SIG-M5 treated with dmso at 0.1 percent for 504 hours (cell line): Measurements from ENCODE around the gene SCAMP1.
A peak's percentile ranks its signal among the peaks of the same experiment; 100 is the strongest.
"Not testable (repeated sequence)": the region's sequence is repeated elsewhere in the genome, so short reads cannot be mapped to it uniquely, and the experiment has no call there.

Experiments used
- DNase-seq: peaks from one replicate; lab custom pipeline; 2025; ENCODE audit not compliant: unreplicated experiment; lab: John Stamatoyannopoulos, UW

SCAMP1 gene

GRCh38 chr5:78360924-78361630, 660 bp downstream of the SCAMP1 start:
- peak; percentile 57 for DNase-seq

- DNase-seq, result peak; percentile 89
Measured at GRCh38 chr5:78361631-78361993, 1.2 kb downstream of the SCAMP1 start.

GRCh38 chr5:78362220-78362619, 1.8 kb downstream of the SCAMP1 start:
- no peak for DNase-seq

- DNase-seq, result no peak
Measured at GRCh38 chr5:78364005-78364404, 3.6 kb downstream of the SCAMP1 start.

- peak; percentile 35 for DNase-seq
Measured at GRCh38 chr5:78367318-78367991, 7.0 kb downstream of the SCAMP1 start.

GRCh38 chr5:78369680-78370079, 9.3 kb downstream of the SCAMP1 start:
- no peak for DNase-seq

- DNase-seq, result no peak
Measured at GRCh38 chr5:78373231-78373630, 12.8 kb downstream of the SCAMP1 start.

GRCh38 chr5:78376315-78376714, 15.9 kb downstream of the SCAMP1 start:
- DNase-seq, result no peak

GRCh38 chr5:78377056-78377717, 16.8 kb downstream of the SCAMP1 start:
- DNase-seq, result no peak

GRCh38 chr5:78377718-78378105, 17.3 kb downstream of the SCAMP1 start:
- DNase-seq, result no peak

- no peak for DNase-seq
Measured at GRCh38 chr5:78387468-78388153, 27.2 kb downstream of the SCAMP1 start.

- DNase-seq, result not testable (repeated sequence)
Measured at GRCh38 chr5:78391357-78391756, 30.9 kb downstream of the SCAMP1 start.

- DNase-seq, result no peak
Measured at GRCh38 chr5:78397831-78398230, 37.4 kb downstream of the SCAMP1 start.

- DNase-seq, result no peak
Measured at GRCh38 chr5:78399116-78399515, 38.7 kb downstream of the SCAMP1 start.

GRCh38 chr5:78404682-78405293, 44.4 kb downstream of the SCAMP1 start:
- DNase-seq, result no peak

GRCh38 chr5:78405829-78406750, 45.7 kb downstream of the SCAMP1 start:
- no peak for DNase-seq

GRCh38 chr5:78407458-78407857, 47.0 kb downstream of the SCAMP1 start:
- DNase-seq, result no peak

- DNase-seq, result no peak
Measured at GRCh38 chr5:78411586-78411985, 51.2 kb downstream of the SCAMP1 start.

GRCh38 chr5:78416677-78417425, 56.4 kb downstream of the SCAMP1 start:
- no peak for DNase-seq
